Fibroblast of the aortic adventitia (primary cell): ENCODE measurements around the gene L3MBTL1. TPM values are rescaled to one million over a fixed set of nuclear protein-coding genes. Genes with fewer than 3 reads are reported as not detected.
A peak's percentile ranks its signal among the peaks of the same experiment; 100 is the strongest.

Experiments
- DNase-seq: peaks from one replicate; pipeline ENCODE4 v3.0.0-alpha.2; 2010; ENCODE audit warnings: low read depth
- H3K4me3 ChIP-seq: 2 replicates; pipeline ENCODE4 v1.5.1; 2011; ENCODE audit warnings: low read depth, mild to moderate bottlenecking, control low read depth, low read length, moderate library complexity
- total RNA-seq: library from RNA; depleted of rRNA; stranded (reverse); fragments of >200 nt; gene quantifications from 2 replicates; pipeline ENCODE4 v1.2.3, GENCODE V29; 2012; ENCODE audit warnings: low replicate concordance
- TF ChIP-seq, protein P1 (sequence below): IDR thresholded peaks from 2 replicates; pipeline ENCODE4 v1.5.1; 2011; ENCODE audit warnings: mild to moderate bottlenecking, low read length, control low read depth, inconsistent platforms; ENCODE audit not compliant: insufficient read depth

L3MBTL1 gene
- total RNA-seq, 1 donor, result 8.9 TPM

- no peak for DNase-seq
- no peak overlapping the region for H3K4me3 ChIP-seq
- TF ChIP-seq, protein P1, sequence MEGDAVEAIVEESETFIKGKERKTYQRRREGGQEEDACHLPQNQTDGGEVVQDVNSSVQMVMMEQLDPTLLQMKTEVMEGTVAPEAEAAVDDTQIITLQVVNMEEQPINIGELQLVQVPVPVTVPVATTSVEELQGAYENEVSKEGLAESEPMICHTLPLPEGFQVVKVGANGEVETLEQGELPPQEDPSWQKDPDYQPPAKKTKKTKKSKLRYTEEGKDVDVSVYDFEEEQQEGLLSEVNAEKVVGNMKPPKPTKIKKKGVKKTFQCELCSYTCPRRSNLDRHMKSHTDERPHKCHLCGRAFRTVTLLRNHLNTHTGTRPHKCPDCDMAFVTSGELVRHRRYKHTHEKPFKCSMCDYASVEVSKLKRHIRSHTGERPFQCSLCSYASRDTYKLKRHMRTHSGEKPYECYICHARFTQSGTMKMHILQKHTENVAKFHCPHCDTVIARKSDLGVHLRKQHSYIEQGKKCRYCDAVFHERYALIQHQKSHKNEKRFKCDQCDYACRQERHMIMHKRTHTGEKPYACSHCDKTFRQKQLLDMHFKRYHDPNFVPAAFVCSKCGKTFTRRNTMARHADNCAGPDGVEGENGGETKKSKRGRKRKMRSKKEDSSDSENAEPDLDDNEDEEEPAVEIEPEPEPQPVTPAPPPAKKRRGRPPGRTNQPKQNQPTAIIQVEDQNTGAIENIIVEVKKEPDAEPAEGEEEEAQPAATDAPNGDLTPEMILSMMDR, result no peak
Observed at GRCh38 chr20:43534791-43535350, 27.4 kb downstream of the L3MBTL1 start.

DNA sequence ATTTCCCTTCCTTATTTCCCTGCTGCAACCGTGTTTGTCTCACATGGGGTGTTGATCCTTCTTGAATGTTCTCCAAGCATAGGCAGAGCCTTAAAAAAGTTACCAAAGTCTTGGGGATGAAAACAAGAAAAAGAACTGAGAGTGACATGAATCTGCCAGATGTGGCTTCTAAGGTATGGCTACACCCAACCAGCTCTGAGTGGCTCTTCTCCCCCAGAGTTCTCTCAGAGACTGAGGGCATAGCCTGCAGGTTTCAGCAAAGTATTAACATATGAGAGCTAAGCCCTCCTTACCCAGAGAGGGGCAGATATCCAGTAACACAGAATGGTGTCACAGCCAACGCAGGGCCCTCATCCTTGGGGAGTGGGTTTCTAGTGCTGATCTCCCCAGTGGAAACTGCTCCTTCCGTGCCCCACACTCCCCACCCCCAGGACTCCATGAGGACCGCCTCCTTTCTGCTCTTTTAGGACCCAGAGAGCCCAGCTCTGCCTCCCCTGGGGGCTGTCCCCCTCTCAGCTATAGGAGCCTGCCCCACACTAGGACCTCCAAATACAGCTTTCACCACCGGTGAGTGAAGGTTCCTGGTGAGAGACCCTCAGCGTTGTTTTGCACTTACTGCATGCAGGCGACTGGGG, 28.0 kb downstream of the L3MBTL1 start:
- H3K4me3 ChIP-seq, result no peak overlapping the region
- no peak for DNase-seq
- TF ChIP-seq, protein P1, result no peak

GRCh38 chr20:43536041-43536816, 28.7 kb downstream of the L3MBTL1 start:
- no peak overlapping the region for H3K4me3 ChIP-seq

DNA sequence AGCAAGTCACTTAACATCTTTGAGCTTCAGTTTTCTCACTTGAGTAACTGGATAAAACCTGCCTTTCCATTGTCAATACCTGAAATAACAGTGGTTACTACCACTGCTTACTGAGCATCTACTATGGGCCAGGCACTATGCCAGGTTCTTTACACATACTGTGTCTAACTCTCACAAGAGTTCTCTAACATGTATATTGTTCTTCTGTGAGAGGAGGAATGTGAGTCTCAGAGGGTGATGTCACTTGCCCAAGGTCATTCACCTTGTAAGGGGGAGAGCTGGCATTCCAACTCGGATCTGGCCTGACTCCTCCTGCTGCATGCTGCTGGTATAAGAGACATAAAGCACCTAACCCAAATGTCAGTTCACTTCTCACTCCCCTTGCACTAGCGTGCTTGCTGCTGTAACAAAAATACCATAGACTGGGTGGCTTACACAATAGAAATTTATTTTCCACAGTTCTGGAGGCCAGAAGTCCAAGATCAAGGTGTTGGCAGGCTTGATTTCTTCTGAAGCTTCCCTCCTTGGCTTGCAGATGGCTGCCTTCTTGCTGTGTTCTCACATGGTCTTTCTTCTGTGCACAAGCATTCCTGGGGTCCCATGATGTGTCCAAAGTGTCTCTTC, 29.4 kb downstream of the L3MBTL1 start:
- peak; percentile 14 for DNase-seq
- TF ChIP-seq, protein P1, result no peak
- no peak overlapping the region for H3K4me3 ChIP-seq

More at GRCh38 chr20:43536041-43536816, 28.7 kb downstream of the L3MBTL1 start:
- TF ChIP-seq, protein P1, result no peak
- DNase-seq, result no peak

GRCh38 chr20:43537921-43538877, 30.7 kb downstream of the L3MBTL1 start:
- TF ChIP-seq, protein P1, result peak; percentile 98
- H3K4me3 ChIP-seq, result no peak overlapping the region
- peak; percentile 79 for DNase-seq
